Measurements from ENCODE around the gene KIF26A.

- TF ChIP-seq GATA1 (IDR thresholded peaks at IDR 0.05; ENCODE audit: low read depth, low read length) (no peak), POLR2A (IDR thresholded peaks at IDR 0.05; ENCODE audit: low read length) (no peak)
Observed at GRCh38 chr14:104144911-104145825, 6.8 kb downstream of the KIF26A start.
